KBM-7 (cell line): ENCODE results near the gene BARX2.
A peak's percentile ranks its signal among the peaks of the same experiment; 100 is the strongest.
"Not testable (repeated sequence)": the region's sequence is repeated elsewhere in the genome, so short reads cannot be mapped to it uniquely, and the experiment has no call there.

Experiments used
- DNase-seq: peaks from one replicate; pipeline ENCODE4 v3.0.0-alpha.2; 2015
- in situ Hi-C: fragments of 300-500 bp; cut with MboI; formaldehyde crosslinking; loops from 2 replicates; pipeline ENCODE4 v1.14.3; 2020; ENCODE audit warnings: low sequenced_read_pairs, low pct_unique_long_range_greater_than_20kb, mixed read lengths

BARX2 gene, protein sequence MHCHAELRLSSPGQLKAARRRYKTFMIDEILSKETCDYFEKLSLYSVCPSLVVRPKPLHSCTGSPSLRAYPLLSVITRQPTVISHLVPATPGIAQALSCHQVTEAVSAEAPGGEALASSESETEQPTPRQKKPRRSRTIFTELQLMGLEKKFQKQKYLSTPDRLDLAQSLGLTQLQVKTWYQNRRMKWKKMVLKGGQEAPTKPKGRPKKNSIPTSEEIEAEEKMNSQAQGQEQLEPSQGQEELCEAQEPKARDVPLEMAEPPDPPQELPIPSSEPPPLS

DNA sequence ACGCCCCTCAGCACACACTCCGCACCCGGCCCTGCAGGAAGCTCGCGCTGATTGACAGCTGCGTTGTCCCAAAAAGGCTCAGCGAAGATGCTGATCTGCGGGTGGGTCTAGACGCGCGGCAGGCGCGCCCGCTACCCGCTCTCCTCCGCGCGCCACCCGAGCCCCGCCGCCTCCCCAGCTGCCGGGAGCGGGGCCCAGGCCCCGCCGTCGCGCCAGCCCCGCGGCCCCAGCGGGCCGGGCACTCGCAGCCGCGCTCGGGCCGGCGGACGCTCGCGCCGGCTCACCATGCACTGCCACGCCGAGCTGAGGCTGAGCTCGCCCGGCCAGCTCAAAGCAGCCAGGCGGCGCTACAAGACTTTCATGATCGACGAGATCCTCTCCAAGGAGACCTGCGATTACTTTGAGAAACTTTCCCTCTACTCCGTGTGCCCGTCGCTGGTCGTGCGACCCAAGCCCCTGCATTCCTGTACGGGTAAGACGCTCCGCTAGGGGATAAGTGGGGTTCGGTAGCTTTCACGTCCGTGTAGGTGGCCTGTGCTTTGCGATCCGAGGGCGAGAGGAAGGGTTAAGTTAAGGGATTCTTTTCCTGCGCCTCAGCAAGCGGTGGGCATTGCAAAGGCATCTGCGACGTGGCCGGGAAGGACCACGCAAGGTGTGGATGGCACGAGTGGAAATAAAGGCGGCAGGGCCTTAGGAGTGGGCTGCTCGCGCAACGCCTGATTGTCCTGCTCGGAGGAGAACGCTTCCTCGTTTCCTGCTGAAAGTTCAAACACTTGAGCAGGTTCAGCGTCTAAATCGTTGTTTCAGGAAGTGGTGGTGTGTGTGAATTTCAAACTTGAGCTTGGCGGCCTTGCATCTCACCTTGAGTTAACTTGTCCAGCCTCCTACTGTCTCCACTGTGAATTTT, at the start of gene BARX2:
Gene BARX2 (plus strand): TSS at position 98 of the 907 bp plus-strand sequence. CDS start 188 bp downstream, at position 286.
- peak; percentile 29 for DNase-seq
- in situ Hi-C loops = loop anchor here (25.0 kb wide), 1 partner anchor 361 kb away; no protein-coding TSS in a partner anchor

DNA sequence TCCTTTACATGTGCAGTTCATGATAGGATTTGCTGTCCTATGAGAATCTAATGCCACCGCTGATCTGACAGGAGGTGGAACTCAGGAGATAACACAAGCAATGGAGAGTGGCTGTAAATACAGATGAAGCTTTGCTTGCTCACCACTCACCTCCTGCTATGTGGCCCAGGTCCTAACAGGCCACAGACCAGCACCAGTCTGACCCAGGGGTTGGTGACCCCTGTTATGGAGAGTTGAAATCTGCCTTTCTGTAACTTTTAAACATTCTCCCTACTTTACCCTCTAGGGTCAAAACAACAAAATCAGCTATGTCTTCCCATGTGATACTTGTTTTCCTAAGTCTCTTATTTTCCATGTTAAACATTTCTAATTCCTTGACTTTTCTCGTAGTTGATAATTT, 48.7 kb upstream of the BARX2 start:
- DNase-seq = no peak
- in situ Hi-C loops = loop anchor here (25.0 kb wide), 1 partner anchor 215 kb away; no protein-coding TSS in a partner anchor

DNA sequence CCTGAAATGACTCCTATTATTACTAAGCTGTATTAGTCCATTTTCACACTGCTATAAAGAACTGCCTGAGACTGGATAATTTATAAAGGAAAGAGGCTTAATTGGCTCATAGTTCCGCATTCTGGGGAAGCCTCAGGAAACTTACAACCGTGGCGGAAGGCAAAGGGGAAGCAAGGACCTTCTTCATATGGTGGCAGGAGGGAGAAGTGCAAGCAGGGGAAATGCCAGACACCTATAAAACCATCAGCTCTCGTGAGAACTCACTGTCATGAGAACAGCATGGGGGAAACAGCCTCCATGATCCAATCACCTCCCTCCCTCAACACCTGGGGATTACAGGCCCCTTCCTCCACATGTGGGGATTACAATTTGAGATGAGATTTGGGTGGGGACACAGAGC, 47.9 kb upstream of the BARX2 start:
- in situ Hi-C loops = loop anchor here (25.0 kb wide), 1 partner anchor 215 kb away; no protein-coding TSS in a partner anchor
- peak; percentile 86 for DNase-seq

- DNase-seq = no peak
- in situ Hi-C loops = loop anchor here (25.0 kb wide), 1 partner anchor 216 kb away; no protein-coding TSS in a partner anchor
These were observed 46.9 kb upstream of the BARX2 start for GRCh38 chr11:129328756-129329155.

DNA sequence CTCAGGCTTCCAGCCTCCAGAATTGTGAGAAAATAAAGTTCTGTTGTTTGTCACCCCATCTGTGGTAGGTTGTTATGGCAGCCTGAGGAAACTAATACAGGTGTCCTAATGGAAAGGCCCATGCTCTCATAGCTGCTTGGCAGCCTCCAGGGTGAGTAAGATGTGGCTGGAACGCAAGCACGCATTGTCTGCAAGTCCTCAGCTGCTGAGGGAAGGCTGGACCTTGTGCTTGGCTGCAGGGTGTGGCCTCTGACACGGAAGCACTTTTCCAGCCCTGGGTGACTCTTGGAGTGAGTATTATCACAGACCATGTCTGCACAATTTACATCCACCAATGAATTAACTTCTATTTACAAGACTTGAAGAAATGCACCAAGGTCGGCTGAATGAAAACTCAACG, 44.4 kb upstream of the BARX2 start:
- DNase-seq = no peak
- in situ Hi-C loops = loop anchor here (25.0 kb wide), 1 partner anchor 219 kb away; no protein-coding TSS in a partner anchor

- in situ Hi-C loops = loop anchor here (25.0 kb wide), 1 partner anchor 220 kb away; no protein-coding TSS in a partner anchor
- DNase-seq = peak; percentile 73
These were observed 43.8 kb upstream of the BARX2 start for GRCh38 chr11:129331871-129332274.

DNA sequence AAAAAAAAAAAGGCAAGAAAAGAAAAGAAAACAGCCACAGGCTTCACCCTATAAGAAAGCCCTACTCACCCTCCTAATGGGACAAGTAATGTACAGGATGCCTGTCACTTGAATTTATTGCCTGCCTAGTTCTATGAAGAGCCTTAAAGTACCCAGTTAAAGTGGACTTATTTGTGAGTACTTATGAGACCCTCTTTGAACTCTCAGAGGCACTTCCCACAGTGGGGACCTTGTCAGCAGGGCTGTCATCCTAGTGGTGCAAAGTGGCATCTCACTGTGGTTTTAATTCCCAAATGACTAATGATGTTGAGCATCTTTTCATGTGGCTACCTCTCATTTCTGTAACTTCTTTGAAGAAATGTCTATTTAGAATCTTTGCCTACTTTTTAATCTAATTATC, 41.8 kb upstream of the BARX2 start:
- in situ Hi-C loops = loop anchor here (25.0 kb wide), 1 partner anchor 222 kb away; no protein-coding TSS in a partner anchor
- DNase-seq = no peak

DNA sequence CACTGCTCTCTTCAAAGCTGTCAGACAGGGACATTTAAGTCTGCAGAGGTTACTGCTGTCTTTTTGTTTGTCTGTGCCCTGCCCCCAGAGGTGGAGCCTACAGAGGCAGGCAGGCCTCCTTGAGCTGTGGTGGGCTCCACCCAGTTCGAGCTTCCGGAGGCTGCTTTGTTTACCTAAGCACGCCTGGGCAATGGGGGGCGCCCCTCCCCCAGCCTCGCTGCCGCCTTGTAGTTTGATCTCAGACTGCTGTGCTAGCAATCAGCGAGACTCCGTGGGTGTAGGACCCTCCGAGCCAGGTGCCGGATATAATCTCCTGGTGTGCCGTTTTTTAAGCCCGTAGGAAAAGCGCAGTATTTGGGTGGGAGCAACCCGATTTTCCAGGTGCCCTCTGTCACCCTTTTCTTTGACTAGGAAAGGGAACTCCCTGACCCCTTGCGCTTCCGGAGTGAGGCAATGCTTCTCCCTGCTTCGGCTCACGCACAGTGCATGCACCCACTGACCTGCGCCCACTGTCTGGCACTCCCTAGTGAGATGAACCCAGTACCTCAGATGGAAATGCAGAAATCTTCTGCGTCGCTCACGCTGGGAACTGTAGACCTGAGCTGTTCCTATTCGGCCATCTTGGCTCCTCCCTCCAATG, 31.2 kb upstream of the BARX2 start:
- in situ Hi-C loops = loop anchor here (25.0 kb wide), 1 partner anchor 232 kb away; no protein-coding TSS in a partner anchor
- DNase-seq = not testable (repeated sequence)

GRCh38 chr11:129346916-129347315, 28.7 kb upstream of the BARX2 start:
- DNase-seq = no peak
- in situ Hi-C loops = loop anchor here (25.0 kb wide), 1 partner anchor 235 kb away; no protein-coding TSS in a partner anchor

DNA sequence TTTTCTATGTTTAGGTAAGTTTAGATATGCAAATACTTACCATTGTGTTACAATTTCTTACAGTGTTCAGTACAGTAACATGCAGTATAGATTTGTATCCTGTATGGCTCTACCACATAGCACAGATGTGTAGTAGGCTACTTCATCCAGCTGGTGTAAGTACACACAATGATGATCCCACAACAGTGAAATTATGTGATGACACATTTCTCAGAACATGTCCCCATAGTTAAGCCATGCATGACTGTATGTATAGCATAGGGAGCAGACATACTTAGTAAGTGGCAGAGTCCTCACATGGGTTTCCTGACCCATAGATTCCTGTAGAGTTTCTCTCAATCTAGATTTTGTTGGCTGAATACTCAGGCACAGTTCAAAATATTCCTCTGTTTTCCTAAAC, 26.8 kb upstream of the BARX2 start:
- in situ Hi-C loops = loop anchor here (25.0 kb wide), 1 partner anchor 237 kb away; no protein-coding TSS in a partner anchor
- DNase-seq = no peak

DNA sequence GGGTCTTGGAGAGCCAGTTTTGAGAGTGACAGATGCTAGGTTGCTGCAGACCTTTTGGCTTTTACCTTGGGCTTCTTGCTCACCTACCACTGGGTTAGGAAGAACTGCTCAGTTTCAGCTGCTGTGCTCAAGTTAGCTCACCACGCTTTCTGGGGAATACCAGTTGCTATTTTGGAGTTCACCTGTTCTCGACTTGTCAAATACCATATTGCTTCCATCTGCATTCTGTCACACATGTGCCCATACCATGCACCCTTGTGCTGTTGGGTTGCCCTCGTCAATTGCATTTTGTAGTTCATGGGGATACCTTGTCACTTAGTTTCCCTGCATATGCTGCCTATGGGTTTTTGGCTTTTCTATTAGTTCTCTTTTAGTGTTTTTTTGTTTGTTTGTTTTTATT, 23.0 kb upstream of the BARX2 start:
- in situ Hi-C loops = no loop called here
- DNase-seq = no peak

DNA sequence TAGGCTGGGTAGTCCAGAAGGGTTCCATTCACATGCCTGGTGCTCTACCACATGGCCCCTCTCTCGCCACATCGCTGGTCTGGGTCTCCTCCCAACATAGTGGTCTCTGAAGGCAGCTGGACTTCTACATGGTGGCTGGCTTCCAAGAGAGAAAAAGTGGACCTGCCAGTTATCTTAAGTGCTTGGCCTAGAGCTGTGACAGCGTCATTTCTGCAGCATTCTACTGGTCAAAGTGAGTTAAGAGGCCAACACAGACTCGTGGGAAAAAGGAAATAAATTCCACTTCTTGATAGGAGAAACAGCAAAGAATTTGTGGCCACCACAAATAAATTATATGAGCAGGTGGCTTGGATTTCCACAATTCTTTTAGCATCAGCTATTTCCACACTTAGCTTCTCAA, 21.0 kb upstream of the BARX2 start:
- in situ Hi-C loops = no loop called here
- DNase-seq = no peak

DNA sequence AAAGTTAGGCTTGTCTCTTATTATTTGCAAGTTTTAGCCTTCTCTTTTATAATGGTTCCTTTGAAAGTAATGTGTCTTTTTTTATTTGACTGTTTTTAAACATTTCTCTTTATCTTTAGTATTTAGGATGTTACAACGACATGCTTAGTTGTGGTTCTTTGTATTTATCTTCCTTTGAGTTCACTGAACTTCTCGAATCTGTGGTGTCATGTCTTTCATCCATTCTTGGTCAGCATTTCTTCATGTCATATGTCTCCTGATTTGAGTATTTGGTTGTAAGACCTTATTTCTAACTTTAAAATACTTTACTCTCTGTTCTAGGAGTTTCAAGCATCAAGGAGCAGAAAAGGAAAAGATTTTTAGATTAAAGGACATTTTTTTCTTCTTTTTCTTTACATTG, 15.9 kb upstream of the BARX2 start:
- no peak for DNase-seq
- in situ Hi-C loops = no loop called here

DNA sequence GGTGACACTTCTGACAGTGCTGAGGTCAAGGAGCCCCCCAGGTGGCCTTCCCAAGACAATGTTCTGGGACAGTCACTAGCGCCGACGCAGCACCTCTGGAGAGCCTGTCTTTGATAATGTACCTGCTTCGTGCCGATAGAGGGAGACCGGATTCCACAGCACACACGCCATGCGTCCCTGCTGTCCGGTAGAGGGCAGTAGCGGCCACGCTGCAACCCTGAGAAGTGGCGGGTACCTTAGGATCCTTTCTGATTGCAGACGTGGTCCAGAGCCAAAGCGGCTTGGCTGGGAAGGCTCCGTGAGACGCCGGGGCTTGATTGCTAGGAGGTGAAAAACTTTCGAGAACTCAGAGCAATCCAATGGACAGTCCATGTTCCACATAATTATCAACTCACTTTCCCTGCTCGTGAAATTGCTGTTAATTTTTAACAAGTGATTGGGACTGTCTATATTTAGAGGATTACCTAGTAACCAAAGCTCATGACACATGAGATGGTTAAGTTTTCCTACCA, 11.4 kb upstream of the BARX2 start:
- peak; percentile 85 for DNase-seq
- in situ Hi-C loops = no loop called here

DNA sequence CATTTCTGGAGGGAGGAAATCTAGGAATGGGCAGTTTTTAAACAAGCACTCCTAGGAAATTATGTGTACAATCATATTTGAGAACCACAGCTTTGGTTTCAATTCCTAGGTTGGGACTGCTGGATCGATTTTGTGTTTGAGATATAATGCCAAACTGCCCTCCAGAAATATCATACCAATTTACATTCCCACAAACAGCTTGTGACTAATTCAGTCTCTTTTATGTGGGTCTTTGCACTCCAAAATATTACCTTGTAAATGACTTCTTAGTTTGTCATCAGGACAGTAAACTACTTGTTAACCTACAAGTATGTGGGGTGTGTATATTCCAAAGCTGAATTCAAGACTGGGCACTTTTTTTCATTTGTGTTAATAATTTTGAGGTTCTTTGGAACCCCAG, 9.8 kb upstream of the BARX2 start:
- no peak for DNase-seq
- in situ Hi-C loops = no loop called here

DNA sequence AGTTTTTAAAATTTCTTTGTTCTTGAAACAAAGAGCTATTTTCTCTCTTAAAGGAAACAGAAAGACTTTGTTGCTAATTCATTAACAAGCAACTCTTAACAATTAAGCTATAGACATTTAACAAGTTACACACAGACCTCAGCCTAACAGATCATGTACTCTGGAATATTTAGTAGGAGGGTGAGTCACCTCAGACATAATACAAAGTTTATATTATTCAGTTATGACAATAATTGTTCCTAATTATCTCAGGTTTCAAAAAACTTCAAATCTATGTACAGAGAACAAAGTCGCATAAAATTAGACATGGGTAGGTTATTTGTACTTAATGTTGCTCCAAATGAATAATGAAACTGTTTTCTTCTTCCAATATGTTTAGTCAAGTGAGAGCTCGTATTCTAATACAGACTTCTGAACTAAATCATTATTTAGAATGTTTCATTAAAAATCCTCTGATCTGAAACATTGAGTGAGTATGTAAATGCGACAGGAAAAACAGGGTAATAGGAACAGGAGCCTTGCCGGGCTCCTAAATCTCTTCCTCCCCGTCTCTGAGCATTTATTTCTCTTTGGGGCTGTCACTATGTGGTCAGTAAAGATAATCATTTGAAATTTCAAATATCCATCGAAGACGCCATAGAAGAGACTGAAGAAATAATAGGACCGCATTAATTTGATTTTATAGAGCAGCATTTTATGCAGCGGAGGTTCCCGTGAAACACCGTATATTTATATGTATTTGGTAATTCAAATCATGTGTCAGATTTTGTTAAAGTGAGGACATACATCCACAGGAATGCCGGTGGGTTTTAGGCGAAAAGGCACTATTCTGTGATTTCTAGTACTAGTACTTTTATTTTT, 8.7 kb upstream of the BARX2 start:
- in situ Hi-C loops = no loop called here
- DNase-seq = no peak

DNA sequence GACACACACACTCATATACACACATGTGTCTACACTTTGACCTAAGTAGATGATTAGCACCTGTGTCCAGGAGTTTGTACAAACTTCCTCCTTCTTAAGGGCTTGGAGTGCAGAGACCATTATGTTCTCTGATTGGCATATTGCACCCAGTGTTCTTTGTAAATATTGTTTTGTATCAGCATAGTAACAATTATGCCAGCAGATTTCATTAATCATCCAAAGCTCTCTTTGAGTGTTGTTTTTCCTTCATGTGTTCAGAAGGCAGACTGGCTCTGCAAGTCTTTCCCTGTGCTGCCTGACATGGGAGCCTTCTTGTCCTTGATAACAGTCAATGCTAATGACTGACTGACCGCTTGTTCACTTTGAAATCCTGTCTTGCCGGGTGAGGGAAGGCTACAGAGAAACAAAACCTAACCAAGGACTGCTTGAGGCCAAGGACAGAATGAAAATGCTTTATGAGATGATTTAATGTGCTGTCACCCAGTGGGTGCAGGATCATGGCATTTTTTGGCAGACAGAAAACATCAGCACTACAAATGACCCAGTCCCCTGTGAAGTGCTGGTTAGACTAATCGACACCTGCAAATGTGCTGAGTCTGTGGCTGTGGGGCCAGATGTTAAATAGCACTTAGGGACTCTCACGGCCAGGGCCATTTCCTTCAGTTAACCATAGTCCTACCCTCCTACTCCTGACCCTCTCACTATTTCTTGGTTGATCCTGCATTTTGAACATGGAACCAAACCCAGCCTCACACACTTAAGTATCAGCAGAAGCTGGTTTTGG, 6.6 kb upstream of the BARX2 start:
- no peak for DNase-seq
- in situ Hi-C loops = no loop called here
